GM18505 (cell line): Measurements from ENCODE around the gene LRRC8E.
"Not testable (repeated sequence)": the region's sequence is repeated elsewhere in the genome, so short reads cannot be mapped to it uniquely, and the experiment has no call there.

Experiments used
- ATAC-seq: cut with Tn5 transposase; IDR thresholded peaks from one replicate; pipeline ENCODE4 v1.9.1; 2021; ENCODE audit not compliant: unreplicated experiment
- POLR2A ChIP-seq: IDR thresholded peaks from 4 replicates; pipeline ENCODE4 v1.6.1; 2011; ENCODE audit warnings: borderline replicate concordance; ENCODE audit not compliant: insufficient read depth, insufficient read length; ENCODE audit errors: extremely low read depth

Gene LRRC8E

DNA sequence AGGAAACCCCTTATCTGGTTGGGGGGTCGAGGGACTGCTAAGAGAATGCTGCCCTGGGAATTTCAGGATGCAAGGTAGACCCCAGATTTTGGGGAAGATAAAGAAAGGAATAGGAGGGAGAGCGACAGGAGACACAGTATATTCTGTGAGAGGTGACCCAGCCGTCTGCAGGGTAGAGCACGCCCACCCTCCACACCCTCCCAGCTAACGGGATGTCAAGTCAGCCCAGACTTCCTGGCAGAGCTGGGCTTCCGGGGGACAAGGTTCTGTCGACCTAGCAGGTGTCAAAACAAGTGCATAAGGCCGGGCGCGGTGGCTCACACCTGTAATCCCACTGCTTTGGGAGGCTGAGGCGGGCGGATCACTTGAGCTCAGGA is 13.4 kb upstream of the LRRC8E start:
- TF ChIP-seq POLR2A, result no peak
- ATAC-seq, result no peak

DNA sequence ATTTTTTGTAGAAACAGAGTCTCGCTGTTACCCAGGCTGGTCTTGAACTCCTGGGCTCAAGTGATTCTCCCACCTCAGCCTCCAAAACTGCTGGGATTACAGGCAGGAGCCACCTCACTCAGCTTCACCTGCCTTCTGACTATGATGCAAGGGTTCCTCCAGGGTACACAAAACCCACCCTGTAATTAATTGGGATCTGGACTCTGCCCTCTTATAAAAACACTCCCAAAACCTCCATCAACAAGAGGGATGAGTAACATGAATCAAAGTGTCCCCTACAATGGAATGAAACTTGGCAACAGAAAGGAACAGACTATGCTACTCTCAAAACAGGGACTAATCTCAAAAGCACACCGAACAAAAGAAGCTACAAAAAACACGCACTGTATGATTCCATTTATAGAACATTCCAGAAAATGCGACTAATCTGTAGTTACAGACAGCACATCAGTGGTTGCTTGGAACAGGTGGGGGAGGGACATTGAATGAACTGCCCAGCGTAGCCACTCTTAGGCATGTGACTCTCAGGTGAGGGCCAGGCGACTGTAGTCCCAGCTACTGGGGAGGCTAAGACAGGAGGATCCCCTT is 11.0 kb upstream of the LRRC8E start:
- no peak for TF ChIP-seq POLR2A
- ATAC-seq, result no peak

DNA sequence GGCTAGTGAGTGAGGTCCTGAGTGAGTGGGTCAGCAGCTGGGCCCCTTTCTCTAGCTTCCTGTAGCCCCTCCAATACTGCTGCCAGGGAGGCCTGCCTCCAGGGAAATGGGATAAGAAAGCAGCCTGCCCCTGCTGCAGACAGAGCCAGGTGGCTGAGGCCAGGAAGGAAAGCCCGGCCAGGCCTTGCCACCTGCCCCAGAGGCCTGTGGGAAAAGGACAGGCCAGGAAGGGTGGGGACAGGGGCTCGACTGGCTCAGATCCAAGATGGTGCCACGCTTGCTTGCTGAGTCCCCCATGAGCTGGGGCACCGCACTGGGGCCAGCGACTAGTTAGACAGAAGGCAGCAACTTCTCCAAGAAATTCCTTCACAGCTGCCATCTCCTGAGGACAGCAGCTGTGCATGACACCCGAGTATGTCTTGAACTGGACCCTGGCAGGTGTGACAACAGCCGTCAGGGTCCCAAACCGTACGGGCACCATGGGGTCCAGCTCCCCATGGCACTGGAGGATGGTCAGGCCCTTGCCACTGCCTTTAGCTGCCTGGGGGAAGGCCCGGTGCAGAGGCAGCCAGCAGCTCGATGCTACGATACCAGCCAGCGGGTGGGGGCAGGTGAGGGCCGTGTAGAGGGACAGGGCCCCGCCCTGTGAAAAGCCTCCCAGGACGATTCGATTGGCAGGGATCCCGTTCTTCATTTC is 9.1 kb upstream of the LRRC8E start:
- no peak for ATAC-seq
- no peak for TF ChIP-seq POLR2A

DNA sequence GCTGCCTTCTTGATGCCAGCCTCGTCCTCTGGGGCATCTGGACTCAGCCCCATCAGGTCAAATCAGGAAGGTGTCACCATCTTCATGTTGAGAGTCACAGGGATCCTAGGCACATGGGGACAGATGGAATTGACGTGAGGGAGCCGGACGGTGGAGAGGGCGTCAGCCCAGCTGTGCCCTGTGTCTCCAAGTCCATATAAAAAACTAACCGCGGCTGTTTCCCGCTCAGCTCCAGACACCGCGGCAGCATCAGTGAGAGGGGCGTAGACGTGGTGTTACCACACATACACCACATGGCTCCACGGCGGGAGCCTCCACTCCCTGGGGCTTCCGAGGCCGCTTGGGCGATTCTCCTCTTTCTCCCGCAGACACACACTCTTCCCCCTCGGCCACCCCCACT is 8.5 kb upstream of the LRRC8E start:
- ATAC-seq, result no peak
- TF ChIP-seq POLR2A, result no peak

DNA sequence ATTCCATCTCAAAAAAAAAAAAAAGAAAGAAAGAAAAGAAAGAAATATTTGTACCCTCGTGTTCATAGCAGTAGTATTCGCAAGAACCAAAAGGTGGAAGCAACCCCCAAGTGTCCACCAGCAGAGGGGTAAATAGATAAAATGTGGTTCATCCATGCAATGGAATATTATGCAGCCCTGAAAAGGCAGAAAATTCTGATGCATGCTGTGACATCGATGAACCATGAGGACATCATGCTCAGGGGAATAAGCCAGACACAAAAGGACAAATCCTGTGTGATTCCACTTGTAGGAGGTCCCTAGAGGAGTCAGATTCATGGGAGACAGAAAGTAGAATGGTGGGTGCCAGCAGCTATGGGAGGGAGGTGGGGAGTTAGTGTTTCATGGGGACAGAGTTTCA is 6.4 kb upstream of the LRRC8E start:
- ATAC-seq, result no peak
- no peak for TF ChIP-seq POLR2A

DNA sequence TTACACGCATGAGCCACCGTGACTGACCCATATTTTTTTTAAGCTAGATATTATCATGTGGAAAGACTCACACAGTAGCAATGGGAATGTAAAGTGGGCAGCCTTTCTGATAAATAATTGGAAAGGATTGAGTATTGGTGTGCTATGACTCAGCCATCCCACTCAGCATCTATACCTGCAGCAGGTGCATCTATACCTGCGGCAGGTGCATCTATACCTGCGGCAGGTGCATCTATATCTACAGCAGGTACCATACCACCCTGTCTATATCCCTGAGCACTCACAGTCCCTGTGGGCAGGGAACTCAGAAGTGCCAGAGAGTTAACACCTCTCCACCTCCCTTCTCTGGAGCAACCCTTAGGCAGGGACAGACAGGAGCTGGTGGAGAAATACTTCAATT is 5.2 kb upstream of the LRRC8E start:
- ATAC-seq, result no peak
- TF ChIP-seq POLR2A, result no peak

DNA sequence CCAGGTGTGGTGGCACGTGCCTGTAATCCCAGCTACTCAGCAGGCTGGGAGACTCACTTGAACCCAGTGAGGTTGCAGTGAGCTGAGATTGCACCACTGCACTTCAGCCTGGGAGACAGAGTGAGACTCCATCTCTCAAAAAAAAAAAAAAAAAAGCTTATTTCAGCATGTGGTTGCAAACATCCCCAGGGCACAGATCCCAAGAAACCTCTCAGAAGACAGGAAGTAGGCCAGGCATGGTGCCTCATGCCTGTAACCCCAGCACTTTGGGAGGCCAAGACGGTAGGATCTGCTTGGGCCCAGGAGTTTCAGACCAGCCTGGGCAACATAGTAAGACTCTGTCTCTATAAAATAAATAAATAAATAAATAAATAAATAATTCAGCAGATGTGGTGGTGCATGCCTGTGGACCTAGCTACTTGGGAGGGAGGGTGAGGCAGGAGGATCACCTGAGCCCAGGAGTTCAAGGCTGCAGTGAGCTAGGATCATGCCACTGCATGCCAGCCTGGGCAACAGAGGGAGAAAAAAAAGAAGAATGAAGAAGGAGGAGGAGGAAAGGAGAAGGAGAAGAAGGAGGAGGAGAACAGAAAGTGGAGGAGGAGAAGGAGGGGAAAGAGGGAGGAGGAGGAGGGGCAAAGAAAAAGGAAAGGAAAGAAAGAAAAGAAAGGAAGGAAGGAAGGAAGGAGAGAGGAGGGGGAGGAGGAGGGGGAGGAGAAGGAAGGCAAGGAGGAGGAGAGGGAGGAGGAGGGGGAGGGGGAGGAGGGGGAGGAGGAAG is 4.3 kb upstream of the LRRC8E start:
- ATAC-seq, result no peak
- no peak for TF ChIP-seq POLR2A

DNA sequence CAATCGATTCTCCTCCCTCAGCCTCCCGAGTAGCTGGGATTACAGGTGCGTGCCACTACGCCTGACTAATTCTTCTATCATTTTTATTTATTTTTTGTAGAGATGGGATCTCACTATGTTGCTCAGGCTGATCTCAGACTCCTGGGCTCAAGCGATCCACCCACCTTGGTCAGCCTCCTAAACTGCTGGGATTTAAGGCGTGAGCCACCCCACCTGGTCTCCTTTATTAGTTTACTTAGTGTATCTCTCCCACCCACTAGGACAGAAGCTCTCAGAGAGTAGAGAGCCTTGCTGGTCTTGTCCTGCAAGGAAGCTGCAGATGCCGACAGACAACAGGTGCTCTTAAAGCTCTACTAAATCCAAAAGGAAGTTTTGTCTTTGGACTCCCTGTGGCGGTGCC is 2.5 kb upstream of the LRRC8E start:
- no peak for TF ChIP-seq POLR2A
- ATAC-seq, result no peak

DNA sequence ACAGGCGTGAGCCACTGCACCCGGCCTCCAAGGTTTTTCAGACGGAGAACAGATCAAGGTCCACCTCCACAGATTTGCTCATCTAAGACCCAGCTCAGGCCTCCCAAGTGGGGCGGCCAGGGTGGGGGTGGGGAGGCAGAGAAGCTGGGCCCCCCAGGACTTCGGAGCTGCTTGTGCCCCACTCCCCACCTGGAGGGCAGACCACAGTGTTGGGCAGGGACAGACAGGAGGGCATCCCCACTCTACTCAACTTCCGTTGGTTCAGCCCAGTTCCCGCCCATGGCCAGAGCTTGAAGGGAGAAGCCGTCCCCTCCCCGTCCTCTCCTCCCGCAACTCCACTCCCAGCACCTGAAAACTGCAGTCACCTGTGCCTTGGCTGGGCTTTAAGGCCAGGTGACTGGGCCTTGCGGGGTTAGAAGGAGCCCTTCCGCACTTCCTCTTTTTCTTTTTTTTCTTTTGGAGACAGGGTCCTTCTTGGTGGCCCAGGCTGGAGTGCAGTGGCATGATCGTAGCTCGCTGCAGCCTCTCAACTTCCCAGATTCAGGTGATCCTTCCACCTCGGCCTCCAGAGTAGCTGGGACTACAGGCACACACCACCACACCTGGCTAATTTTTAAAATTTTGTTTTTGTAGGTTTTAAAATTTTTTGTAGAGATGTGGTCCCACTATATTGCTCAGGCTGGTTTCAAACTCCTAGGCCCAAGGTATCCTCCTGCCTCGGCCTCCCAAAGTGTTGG is 734 bp upstream of the LRRC8E start:
- no peak for ATAC-seq
- TF ChIP-seq POLR2A, result no peak

DNA sequence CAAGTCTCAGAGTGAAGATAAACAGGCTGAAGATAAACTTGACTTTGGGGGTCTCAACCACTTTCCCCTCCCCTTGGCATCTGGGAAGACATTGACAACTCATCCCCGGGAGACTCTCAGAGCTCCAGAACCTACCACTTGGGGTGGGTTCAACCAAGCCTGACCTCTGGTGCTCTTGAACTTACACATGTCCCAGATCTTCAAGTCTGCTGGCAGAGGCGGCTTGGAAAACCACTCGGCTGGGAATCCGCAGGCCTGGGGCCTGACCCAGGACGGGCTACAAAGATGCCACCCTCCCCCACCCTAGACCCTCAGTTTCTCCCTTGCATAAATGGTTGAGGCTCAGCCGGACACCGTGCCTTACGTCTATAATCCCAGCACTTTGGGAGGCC is 512 bp downstream of the LRRC8E start:
- TF ChIP-seq POLR2A, result no peak
- ATAC-seq, result no peak

DNA sequence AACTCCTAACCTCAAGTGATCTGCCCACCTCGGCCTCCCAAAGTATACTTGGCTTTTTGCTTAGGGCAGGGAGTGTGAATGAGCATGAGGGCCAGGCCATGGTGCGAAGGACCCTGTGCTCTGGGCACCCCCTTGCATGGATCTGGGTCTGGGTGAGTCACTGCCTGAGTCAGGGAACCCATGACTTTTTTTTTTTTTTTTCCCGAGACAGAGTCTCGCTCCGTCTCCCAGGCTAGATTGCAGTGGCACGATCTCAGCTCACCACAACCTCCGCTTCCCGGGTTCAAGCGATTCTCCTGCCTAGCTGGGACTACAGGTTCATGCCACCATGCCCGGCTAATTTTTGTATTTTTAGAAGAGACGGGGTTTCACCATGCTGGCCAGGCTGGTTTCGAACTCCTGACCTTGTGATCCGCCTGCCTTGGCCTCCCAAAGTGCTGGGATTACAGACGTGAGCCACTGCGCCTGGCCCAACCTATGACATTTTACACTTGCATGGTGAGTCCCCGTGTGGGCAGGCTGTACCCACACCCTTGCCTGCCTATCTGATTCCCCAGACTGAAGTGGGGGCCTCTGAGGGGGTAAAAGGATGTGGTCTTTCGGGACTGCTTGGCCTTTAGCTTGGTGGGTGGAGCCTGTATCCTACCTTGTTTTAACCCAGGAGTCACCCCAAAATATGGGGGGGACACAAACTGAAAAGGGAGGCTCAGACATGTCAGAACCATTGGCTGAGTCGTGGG is 5.2 kb downstream of the LRRC8E start:
- ATAC-seq, result not testable (repeated sequence)

DNA sequence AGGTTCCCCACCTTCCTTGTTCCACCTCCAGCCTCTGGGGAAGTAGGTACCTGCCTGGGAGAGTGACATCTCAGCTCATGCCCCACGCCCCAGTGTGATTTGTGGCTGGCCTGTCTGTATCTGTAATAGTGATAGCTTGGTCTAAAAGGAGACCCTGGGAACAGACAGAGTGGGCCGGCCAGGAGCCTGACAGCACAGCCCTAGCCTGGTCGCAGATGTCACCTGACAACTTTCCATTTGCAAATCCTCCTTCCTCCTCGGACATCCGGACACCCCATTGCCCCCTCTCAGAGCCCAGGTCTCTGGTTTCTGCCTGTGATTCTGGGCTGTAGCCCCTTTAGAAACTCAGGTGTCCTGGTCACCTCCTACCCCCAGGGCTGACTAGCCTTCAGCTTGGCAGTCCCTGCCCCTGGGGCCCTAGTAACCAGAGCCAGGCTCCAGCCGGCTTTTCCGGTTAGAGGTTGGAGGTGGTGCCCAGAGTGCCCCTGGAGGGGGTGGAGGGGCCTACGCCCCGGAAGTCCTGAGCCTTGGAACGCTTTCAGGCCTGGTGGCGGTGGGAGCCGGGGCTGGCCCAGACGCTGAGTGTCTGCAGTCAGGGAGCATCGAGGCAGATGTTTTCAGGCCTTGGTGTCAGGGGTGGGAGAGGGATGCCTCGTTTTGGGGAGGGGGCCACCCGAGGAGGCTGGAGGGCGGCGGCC is 6.5 kb downstream of the LRRC8E start:
- TF ChIP-seq POLR2A, result no peak
- no peak for ATAC-seq

DNA sequence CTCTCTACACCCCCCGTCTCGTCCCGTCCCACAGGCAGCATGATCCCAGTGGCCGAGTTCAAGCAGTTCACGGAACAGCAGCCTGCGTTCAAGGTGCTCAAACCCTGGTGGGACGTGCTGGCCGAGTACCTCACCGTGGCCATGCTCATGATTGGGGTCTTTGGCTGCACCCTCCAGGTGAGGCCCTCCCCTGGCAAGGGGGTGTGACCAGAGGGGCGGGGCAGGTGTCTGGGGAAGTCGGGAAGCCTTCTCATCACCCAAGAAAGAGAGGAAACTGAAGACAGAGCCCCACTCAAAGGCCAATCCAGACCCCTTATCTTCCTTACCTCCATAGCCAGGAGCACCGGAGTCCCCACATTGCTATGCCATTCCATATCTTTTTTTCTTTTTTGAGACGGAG is 7.3 kb downstream of the LRRC8E start:
- no peak for ATAC-seq
- no peak for TF ChIP-seq POLR2A

DNA sequence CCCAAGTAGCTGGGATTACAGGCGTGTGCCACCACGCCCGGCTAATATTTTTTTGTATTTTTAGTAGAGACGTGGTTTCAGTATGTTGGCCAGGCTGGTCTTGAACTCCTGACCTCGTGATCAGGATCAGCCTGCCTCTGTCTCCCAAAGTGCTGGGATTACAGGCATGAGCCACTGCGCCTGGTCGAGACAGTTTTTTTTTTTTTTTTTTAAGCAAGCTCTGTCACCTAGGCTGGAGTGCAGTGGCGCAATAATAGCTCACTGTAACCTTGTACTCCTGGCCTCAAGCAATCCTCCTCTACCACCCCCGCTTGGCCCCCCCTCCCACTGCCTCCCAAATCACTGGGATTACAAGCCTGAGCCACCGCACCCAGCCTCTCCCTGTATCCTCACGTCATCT is 9.0 kb downstream of the LRRC8E start:
- ATAC-seq, result no peak
- TF ChIP-seq POLR2A, result no peak
